ENCODE measurements around the gene CYP11A1. TPM values are rescaled to one million over a fixed set of nuclear protein-coding genes. Genes with fewer than 3 reads are reported as not detected.

The CYP11A1 gene
- total and polyA plus RNA-seq, 8 donors = 2.5 to 10.2 (median 4.2) TPM; not detected in 4

- DNase-seq = peak in 1 of 2 donors; percentile 53
- no peak for TF ChIP-seq EP300 (IDR thresholded peaks at IDR 0.05)
- TF ChIP-seq POLR2A (IDR thresholded peaks at IDR 0.05) = no peak
- no peak for TF ChIP-seq POLR2AphosphoS5 (IDR thresholded peaks at IDR 0.05)
- TF ChIP-seq, protein P1, sequence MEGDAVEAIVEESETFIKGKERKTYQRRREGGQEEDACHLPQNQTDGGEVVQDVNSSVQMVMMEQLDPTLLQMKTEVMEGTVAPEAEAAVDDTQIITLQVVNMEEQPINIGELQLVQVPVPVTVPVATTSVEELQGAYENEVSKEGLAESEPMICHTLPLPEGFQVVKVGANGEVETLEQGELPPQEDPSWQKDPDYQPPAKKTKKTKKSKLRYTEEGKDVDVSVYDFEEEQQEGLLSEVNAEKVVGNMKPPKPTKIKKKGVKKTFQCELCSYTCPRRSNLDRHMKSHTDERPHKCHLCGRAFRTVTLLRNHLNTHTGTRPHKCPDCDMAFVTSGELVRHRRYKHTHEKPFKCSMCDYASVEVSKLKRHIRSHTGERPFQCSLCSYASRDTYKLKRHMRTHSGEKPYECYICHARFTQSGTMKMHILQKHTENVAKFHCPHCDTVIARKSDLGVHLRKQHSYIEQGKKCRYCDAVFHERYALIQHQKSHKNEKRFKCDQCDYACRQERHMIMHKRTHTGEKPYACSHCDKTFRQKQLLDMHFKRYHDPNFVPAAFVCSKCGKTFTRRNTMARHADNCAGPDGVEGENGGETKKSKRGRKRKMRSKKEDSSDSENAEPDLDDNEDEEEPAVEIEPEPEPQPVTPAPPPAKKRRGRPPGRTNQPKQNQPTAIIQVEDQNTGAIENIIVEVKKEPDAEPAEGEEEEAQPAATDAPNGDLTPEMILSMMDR (IDR thresholded peaks at IDR 0.05) = no peak
- Histone ChIP-seq H3K9me3 (no peaks in the 10 kb centered on the region), H3K27ac (no peak overlapping the region), H3K27me3 (peaks cover 0 to 98% (median 25%) of the 10 kb centered on the region in 3 donors), H3K4me1 (no peaks in the 10 kb centered on the region), H3K4me3 (no peak overlapping the region), H3K36me3 (no peaks in the 10 kb centered on the region)
- 33 to 45% (median 37%) methylated on average over 12 of the region's 12 CpGs for WGBS, 5 donors
- intact Hi-C loops (cut with DNase I; ENCODE audit: low total_unique reads) = no loop called here
Measured at GRCh38 chr15:74304431-74304830, 63.0 kb downstream of the CYP11A1 start.

DNA sequence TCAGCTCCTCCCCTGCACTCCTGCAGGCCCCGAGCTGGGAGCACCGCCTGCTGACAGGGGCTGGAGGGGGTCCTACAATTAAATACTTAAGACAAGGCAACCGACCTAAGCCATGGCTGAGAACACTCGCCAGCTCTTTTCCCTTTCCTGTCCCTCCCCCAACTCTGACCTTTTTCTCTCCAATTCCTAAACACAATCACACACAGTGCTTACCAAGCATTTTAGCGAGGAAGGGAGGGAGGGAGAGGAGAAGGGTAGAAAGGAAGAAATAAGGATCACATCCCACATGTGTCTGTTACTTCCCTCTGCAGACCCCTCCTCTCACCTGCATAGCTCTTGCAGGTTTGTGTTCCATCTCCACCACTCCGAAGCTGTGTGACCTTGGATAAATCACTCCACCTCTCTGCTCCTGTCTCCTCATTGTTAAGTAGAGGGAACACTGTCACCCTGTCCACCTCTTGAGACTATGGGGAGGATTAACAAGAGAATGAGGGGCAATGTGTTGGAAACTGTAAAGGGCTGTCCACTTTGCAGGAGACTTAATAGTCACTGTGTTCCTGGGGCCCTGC is 63.6 kb downstream of the CYP11A1 start:
- DNase-seq = no peak
- intact Hi-C loops (cut with DNase I; ENCODE audit: low total_unique reads) = no loop called here
- TF ChIP-seq, protein P1 (IDR thresholded peaks at IDR 0.05) = no peak
- no peak for TF ChIP-seq POLR2AphosphoS5 (IDR thresholded peaks at IDR 0.05)
- TF ChIP-seq EP300 (IDR thresholded peaks at IDR 0.05) = no peak
- no peak for TF ChIP-seq POLR2A (IDR thresholded peaks at IDR 0.05)
- H3K27me3 ChIP-seq = peaks cover 0 to 98% (median 20%) of the 10 kb centered on the region in 3 donors
- WGBS, 5 donors = 32 to 56% (median 45%) methylated on average over 6 of the region's 6 CpGs
- H3K9me3 ChIP-seq = no peaks in the 10 kb centered on the region
- no peak overlapping the region for H3K27ac ChIP-seq
- no peaks in the 10 kb centered on the region for H3K4me1 ChIP-seq
- H3K36me3 ChIP-seq = no peaks in the 10 kb centered on the region
- no peak overlapping the region for H3K4me3 ChIP-seq

DNA sequence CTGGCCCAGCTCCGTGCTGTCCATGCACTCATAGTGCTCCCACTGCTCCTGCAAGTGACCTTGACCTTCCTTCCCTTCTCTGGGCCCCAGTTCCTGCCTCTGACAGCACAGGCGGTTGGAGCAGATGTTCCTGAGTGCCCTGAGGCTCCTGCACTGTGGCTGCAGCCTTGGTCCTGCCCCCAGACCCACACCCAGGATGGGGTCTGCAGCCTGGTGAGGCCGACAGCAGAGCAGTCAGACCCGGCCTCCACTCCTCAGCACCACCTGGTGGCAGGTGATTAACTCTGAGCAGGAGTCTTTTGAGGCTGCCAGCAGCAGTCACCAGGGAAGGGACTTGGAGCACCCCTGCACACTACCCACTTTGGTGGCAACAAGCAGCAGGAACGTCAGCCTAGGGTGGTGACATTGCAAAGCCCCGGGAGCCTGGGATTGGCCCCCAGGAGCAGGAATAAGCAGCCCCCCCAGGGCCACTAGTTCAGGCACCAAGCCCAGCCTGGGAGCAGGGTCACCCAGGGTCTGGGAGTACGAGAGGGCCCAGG is 64.6 kb downstream of the CYP11A1 start:
- 16 to 31% (median 19%) methylated on average over 3 to 7 of the region's 7 CpGs for WGBS, 5 donors
- intact Hi-C loops (cut with DNase I; ENCODE audit: low total_unique reads) = no loop called here

GRCh38 chr15:74301583-74302361 is 65.7 kb downstream of the CYP11A1 start:
- Histone ChIP-seq H3K9me3 (no peaks in the 10 kb centered on the region), H3K27ac (no peak overlapping the region), H3K27me3 (peaks cover 0 to 78% (median 7%) of the 10 kb centered on the region in 3 donors), H3K36me3 (no peaks in the 10 kb centered on the region), H3K4me3 (no peak overlapping the region), H3K4me1 (no peaks in the 10 kb centered on the region)
- WGBS, 5 donors = 44 to 58% (median 50%) methylated on average over 7 of the region's 7 CpGs
- TF ChIP-seq POLR2A (IDR thresholded peaks at IDR 0.05) (no peak), POLR2AphosphoS5 (IDR thresholded peaks at IDR 0.05) (no peak), EP300 (IDR thresholded peaks at IDR 0.05) (no peak)
- TF ChIP-seq, protein P1 (IDR thresholded peaks at IDR 0.05) = no peak
- intact Hi-C loops (cut with DNase I; ENCODE audit: low total_unique reads) = no loop called here
- DNase-seq = no peak

More for the DNA sequence above, 64.6 kb downstream of the CYP11A1 start:
- TF ChIP-seq POLR2AphosphoS5 (IDR thresholded peaks at IDR 0.05) (no peak), POLR2A (IDR thresholded peaks at IDR 0.05) (no peak), EP300 (IDR thresholded peaks at IDR 0.05) (no peak)
- TF ChIP-seq, protein P1 (IDR thresholded peaks at IDR 0.05) = peak in 5 of 7 experiments; percentile 27 to 60 (median 46)
- H3K36me3 ChIP-seq = no peaks in the 10 kb centered on the region
- no peak overlapping the region for H3K4me3 ChIP-seq
- H3K27me3 ChIP-seq = peaks cover 0 to 89% (median 14%) of the 10 kb centered on the region in 3 donors
- no peak overlapping the region for H3K27ac ChIP-seq
- H3K4me1 ChIP-seq = no peaks in the 10 kb centered on the region
- DNase-seq = peak; percentile 46 to 68
- no peaks in the 10 kb centered on the region for H3K9me3 ChIP-seq

Measured in stomach (tissue), 9 donors.